Islet precursor cell (in vitro differentiated cells): ENCODE measurements around the gene TNFRSF11A.
A peak's percentile ranks its signal among the peaks of the same experiment; 100 is the strongest.

Source experiments
- DNase-seq: peaks from one replicate; pipeline ENCODE4 v3.0.0-alpha.2; 2018

The TNFRSF11A gene

DNA sequence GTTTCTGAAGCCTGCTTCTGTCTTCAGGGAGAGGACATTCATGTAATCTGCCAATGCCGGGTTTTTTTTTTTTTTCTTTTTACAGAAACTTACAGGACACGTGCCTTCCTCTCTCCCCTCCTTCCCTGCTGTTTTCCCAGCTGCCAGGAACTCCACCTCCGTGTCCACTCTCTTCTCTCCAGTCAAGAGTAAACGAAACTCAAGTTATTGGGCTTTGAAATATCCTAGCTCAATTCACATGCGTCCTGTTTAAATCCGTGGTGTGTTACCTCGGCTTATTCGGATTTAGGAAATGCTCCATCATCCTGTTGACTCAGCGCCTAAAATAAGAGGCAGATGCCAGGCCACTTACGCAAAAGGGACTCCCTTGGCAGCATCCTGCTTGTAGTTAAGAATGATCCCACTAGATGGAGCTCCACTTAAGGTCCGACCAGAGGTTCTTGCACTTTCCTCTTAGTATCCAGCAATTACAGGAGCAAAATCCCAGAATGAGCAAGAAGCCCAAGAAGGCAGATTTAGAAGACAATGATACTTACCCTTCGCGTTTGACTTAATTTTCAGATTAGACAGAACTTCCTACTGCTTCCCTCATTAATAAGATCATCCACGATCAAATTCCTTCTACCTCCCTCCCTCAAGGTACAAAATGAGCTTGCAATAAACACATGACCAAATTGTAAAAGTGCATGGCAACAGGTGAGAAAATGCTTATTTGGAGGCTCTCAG is 100.5 kb downstream of the TNFRSF11A start:
- peak; percentile 92 for DNase-seq

DNA sequence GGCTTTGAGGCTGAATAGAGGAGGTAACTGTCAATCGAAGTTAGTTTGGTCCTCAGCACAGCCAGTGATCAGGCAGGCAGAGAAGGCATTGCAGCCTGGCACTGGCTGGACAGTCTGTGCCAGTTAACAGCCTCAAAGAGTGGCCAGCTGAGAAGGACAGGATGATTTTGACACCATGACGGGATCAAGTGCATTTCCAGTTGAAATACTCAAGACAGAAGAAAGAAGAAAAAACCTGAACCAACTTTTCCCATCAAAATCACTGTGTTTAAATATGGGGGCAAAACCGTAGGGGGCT is 101.0 kb downstream of the TNFRSF11A start:
- DNase-seq: no peak

DNA sequence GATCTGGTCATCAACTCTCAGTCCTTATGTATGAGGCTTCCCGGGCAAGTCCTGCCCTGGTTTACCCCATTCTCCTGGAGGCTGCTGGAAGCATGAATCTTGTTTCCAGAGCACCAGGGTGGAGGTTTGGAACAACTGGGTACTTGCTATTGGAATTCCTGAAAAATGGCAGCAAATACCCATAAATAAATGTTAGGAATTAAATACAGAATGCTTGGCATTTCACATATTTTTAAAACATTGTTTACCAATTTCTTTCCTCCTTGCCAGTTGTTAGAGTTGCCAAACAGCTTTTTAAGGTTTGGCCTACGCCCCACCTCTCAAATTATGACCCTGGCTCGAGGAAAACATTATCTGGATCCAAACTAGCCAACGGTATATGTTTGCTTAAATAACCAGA is 107.1 kb downstream of the TNFRSF11A start:
- no peak for DNase-seq

DNA sequence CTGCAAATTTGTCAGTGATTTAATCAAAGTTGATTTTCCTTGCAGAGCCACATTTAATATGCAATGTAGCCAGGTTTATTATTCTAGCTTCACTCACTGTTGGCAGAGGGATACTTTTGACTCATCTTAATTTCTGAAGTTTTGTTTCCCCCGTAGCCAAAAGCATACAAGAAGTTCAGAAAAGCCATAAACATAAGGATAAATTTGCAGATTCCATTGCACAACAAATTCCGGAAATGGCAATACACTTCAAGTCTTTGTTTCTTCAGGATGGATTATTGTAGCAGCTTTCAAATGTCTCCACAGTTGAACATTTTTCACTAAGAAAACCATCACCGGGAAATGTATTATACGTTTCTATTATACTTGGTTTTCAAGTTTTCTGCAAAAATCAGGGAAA is 109.7 kb downstream of the TNFRSF11A start:
- DNase-seq: no peak

DNA sequence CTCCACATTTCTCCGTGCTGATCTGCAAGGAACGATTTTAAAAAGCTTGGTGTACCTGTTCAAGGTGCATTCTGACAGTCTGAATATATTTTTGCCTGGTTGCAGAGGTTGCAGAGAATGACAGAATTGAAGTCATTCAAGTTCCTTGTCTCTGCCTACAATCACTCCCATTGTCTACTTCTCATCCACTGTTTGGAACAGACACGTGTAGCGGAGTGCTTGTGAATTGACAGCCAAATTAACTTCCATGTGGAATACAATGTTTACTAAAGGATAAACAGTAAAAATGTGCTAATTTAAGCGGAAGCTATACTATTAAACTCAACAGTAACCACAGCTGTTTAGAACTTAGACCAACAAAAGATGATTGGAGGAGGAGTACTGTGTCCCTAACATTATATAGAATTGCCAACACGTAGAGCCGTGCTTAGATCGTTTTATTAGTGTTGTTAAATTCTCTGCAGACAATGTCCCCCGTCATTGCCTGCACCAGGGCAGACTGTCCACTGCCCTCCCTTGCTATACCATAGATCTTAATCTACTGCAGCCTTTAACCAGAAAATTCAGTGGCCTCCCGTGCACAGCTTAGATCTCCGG is 110.4 kb downstream of the TNFRSF11A start:
- no peak for DNase-seq

DNA sequence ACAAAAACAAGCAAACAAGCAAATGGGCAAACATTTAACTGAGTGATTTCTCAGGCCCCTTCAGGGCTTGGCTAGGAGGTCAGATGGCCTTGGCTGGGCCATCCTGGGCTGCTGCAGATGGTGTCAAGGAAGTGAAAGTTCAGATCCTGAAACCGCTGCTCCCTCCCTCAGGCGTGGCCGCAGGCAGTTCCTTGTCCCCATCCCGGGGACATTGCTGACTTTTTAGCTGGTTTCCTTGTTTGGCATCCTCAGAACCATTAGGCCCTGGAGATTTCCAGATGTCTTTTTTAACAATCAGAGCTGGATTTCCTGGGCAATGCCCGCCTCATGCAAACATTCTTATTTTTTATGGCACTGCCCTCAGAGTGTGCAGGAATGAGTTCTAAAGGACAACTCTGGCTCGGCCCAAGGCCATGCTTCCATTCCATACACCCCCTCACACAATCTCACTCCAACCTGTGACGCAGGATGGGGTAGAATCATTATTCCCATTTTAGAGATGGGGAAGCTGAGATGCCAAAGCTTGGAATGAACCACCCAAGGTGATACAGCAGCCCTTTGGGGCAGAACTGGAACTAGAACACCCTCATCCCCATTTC is 111.6 kb downstream of the TNFRSF11A start:
- no peak for DNase-seq

DNA sequence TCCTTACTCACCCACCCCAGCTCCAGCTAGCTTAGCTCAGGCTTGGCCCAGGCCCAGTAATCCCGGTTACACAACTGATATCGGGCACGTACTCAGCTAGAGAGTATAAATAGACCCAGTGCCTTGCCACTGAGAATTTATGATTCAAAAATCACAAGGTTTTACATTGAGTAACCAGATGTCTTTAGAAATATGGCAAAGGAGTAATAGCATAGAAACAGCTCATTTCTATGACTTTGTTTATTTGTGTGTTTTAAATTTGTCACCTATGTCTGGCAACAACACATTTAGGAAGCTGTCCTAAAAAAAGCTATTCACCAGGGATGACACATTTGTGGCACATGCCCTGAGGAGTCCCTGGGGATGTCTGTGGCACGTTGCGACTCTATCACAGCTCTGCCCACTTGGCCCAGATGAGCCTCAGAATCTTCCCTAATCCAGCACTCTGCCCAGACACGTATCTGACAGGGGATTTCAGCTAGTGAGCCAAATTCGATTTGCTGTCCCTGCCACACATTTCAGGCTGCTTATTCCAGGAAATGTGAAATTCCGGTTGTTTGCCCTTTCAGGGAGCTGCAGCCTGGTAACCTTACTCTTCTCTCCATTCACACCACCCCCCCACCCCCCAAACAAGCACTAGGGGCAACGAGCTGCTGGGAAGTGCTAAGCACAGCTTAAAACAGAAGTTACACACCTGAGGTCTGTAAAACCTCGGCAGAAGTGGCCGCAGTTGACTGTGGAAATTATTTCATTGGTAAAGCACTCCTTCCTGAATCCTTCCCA is 112.3 kb downstream of the TNFRSF11A start:
- DNase-seq: no peak

DNA sequence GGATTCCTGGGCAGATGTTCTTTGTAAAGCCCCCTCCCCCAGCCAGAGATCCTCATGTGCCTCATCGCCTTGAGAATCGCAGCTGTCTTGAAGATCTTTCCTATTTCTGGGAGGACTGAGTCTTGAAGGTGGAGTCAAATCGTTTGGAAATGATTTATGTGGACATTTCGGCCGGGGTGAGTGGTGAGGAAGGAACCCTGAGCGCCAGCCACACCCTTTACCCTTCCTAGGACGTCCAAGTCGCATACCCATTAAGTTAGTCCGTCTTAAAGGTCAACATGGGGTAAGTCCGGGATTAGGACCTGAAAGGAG is 112.9 kb downstream of the TNFRSF11A start:
- DNase-seq: no peak

DNA sequence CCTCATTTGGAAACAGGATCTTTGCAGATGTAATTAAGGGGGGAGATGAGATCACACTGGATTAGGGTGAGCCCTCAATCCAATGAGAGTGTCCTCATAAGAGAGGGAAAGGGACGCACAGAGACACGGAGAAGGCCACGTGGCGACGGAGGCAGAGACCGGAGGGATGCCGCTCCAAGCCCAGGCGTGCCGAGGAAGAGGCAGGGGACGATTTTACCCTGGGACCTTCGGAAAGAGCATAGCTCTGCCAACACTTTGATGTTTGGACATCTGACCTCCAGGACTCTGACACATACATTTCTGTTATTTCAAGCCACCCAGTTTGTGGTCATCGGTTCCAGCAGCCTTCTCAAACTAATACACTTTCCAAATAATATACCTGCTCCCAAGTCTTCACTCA is 113.3 kb downstream of the TNFRSF11A start:
- DNase-seq: no peak

DNA sequence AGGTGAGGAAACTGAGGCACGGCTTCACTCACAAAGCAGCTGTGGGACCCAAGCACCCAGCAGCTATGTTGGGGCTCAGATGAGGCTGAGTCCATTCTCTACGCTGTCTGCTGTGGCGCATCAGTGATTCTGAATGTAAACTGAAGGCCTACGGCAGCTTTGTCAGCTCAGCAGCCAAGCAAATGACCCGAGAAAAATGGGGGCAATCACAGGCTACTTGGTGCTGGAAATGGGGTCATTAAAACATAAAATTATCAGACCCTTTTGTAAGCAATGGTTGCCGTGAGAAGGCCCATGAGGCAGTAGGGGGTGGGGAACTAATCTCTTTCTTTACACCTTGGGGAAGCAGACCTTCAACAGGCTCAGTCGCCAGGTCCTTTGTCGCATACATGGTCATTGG is 113.8 kb downstream of the TNFRSF11A start:
- DNase-seq: no peak
